ENCODE results near the gene GID8. TPM values are rescaled to one million over a fixed set of nuclear protein-coding genes. Genes with fewer than 3 reads are reported as not detected.
A peak's percentile ranks its signal among the peaks of the same experiment; 100 is the strongest.

GID8 gene
- total and polyA plus RNA-seq, 2 donors (not counting 1 experiment from before 2014, with no cell fraction given): 12.4 to 47.4 TPM

- no peaks in the 10 kb centered on the region for H3K27me3 Mint-ChIP-seq
- ChIA-PET CTCF (interaction anchor here (1.3 kb wide), 1 partner anchor 23 kb away, joined by 3 read pairs; no protein-coding TSS in a partner anchor), POLR2A (no interaction called here)
- peak overlapping the region; percentile 6 for H3K27ac Mint-ChIP-seq
- peaks cover 52% of the 10 kb centered on the region for H4K20me1 ChIP-seq (ENCODE audit: control insufficient read depth, insufficient read depth, low read length, poor library complexity, severe bottlenecking)
- no peak for ATAC-seq (ENCODE audit: low read depth)
- no peak overlapping the region for H3K4me3 ChIP-seq (ENCODE audit: control extremely low read depth in 1 of 5, extremely low read depth in 1 of 5, insufficient read depth in 1 of 5, low read depth in 2 of 5, low read length in 4 of 5)
- H3K9me3 Mint-ChIP-seq (ENCODE audit: insufficient read depth): no peaks in the 10 kb centered on the region
- H2AFZ ChIP-seq (ENCODE audit: insufficient read depth, low read depth, low read length, poor library complexity, severe bottlenecking): no peak overlapping the region
- no peak overlapping the region for H3K4me3 Mint-ChIP-seq
- intact Hi-C loops (cut with micrococcal nuclease): no loop called here
- no peak overlapping the region for H3K9ac ChIP-seq (ENCODE audit: low read length)
- H3K4me1 ChIP-seq (ENCODE audit: control insufficient read depth in 2 of 2, insufficient read depth in 2 of 2, low read length in 2 of 2): peaks cover 12 to 19% of the 10 kb centered on the region in 2 donors
- peaks cover 26% of the 10 kb centered on the region for H3K4me1 Mint-ChIP-seq
- WGBS (ENCODE audit: insufficient coverage): 92% methylated on average over 5 of the region's 9 CpGs
- no peak overlapping the region for H3K4me2 ChIP-seq (replicated peaks; ENCODE audit: low read depth, low read length, poor library complexity, severe bottlenecking)
- no peak for DNase-seq
- H3K36me3 ChIP-seq (replicated peaks in 1 of 2; ENCODE audit: control extremely low read depth in 1 of 2, control insufficient read depth in 1 of 2, extremely low read depth in 1 of 2, insufficient read depth in 2 of 2, low read length in 1 of 2): peaks cover 4 to 58% of the 10 kb centered on the region in 2 experiments
- no peaks in the 10 kb centered on the region for H3K9me3 ChIP-seq (ENCODE audit: control extremely low read depth in 1 of 3, control insufficient read depth in 2 of 3, insufficient read depth in 1 of 3, low read length in 2 of 3)
- TF ChIP-seq CTCF (IDR thresholded peaks at IDR 0.05) (no peak), EZH2 (IDR thresholded peaks at IDR 0.05; ENCODE audit: borderline replicate concordance, insufficient read depth, low read depth, low read length, poor library complexity, severe bottlenecking) (no peak)
- H3K79me2 ChIP-seq (ENCODE audit: control insufficient read depth, insufficient read depth, low read length): no peaks in the 10 kb centered on the region
- H3K27me3 ChIP-seq (replicated peaks in 1 of 4; ENCODE audit: control extremely low read depth in 1 of 4, control insufficient read depth in 3 of 4, insufficient read depth in 4 of 4, low read length in 3 of 4): no peaks in the 10 kb centered on the region
- H3K27ac ChIP-seq (ENCODE audit: low read length in 2 of 2): no peak overlapping the region
Observed at GRCh38 chr20:62895539-62895938, 42.4 kb upstream of the GID8 start.

DNA sequence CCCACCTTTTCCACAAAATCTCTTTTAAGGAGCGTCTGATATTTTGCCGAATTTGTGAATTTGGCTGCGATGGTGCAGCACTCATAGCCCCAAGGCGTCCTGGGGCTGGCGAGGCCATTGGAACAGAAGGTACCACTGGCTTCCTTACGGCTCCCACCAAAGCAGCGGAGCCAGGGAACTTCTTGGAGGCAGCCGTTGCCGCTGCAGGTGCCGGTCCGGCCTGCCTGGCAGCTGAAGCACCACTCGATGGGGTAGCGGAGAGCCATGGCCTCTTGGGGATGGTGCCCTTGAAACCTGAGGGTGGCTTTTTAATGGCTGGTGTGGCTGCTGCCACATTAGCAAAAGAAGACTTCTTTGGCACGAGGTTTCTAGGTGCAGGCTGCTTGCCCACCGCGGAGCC, 41.4 kb upstream of the GID8 start:
- H2AFZ ChIP-seq (ENCODE audit: insufficient read depth, low read depth, low read length, poor library complexity, severe bottlenecking): no peak overlapping the region
- H3K4me3 ChIP-seq (ENCODE audit: control extremely low read depth in 1 of 5, extremely low read depth in 1 of 5, insufficient read depth in 1 of 5, low read depth in 2 of 5, low read length in 4 of 5): no peak overlapping the region
- no peaks in the 10 kb centered on the region for H3K27me3 Mint-ChIP-seq
- no peak overlapping the region for H3K4me2 ChIP-seq (replicated peaks; ENCODE audit: low read depth, low read length, poor library complexity, severe bottlenecking)
- CTCF ChIA-PET: interaction anchor here (1.5 kb wide), 1 partner anchor 10 kb away, joined by 4 read pairs; no protein-coding TSS in a partner anchor
- peaks cover 4 to 48% of the 10 kb centered on the region in 2 experiments for H3K36me3 ChIP-seq (replicated peaks in 1 of 2; ENCODE audit: control extremely low read depth in 1 of 2, control insufficient read depth in 1 of 2, extremely low read depth in 1 of 2, insufficient read depth in 2 of 2, low read length in 1 of 2)
- H3K27me3 ChIP-seq (replicated peaks in 1 of 4; ENCODE audit: control extremely low read depth in 1 of 4, control insufficient read depth in 3 of 4, insufficient read depth in 4 of 4, low read length in 3 of 4): no peaks in the 10 kb centered on the region
- POLR2A ChIA-PET: no interaction called here
- H3K4me1 ChIP-seq (ENCODE audit: control insufficient read depth in 2 of 2, insufficient read depth in 2 of 2, low read length in 2 of 2): peaks cover 12 to 20% of the 10 kb centered on the region in 2 donors
- DNase-seq (no peak), ATAC-seq (ENCODE audit: low read depth) (no peak)
- no peak overlapping the region for H3K9ac ChIP-seq (ENCODE audit: low read length)
- H3K4me1 Mint-ChIP-seq: peaks cover 30% of the 10 kb centered on the region
- 98% methylated on average over 16 of the region's 16 CpGs for WGBS (ENCODE audit: insufficient coverage)
- H3K4me3 Mint-ChIP-seq: no peak overlapping the region
- intact Hi-C loops (cut with micrococcal nuclease): no loop called here
- H3K27ac Mint-ChIP-seq: no peak overlapping the region
- no peaks in the 10 kb centered on the region for H3K9me3 Mint-ChIP-seq (ENCODE audit: insufficient read depth)
- TF ChIP-seq EZH2 (IDR thresholded peaks at IDR 0.05; ENCODE audit: borderline replicate concordance, insufficient read depth, low read depth, low read length, poor library complexity, severe bottlenecking) (no peak), CTCF (IDR thresholded peaks at IDR 0.05) (no peak)
- H3K79me2 ChIP-seq (ENCODE audit: control insufficient read depth, insufficient read depth, low read length): no peaks in the 10 kb centered on the region
- H3K9me3 ChIP-seq (ENCODE audit: control extremely low read depth in 1 of 3, control insufficient read depth in 2 of 3, insufficient read depth in 1 of 3, low read length in 2 of 3): no peaks in the 10 kb centered on the region
- peaks cover 52% of the 10 kb centered on the region for H4K20me1 ChIP-seq (ENCODE audit: control insufficient read depth, insufficient read depth, low read length, poor library complexity, severe bottlenecking)
- no peak overlapping the region for H3K27ac ChIP-seq (ENCODE audit: low read length in 2 of 2)
